Naive thymus-derived CD4-positive, alpha-beta T cell (primary cell): ENCODE results near the gene CENPQ. TPM values are rescaled to one million over a fixed set of nuclear protein-coding genes. Genes with fewer than 3 reads are reported as not detected.

Experiments used
- ATAC-seq: fragments of 150-1000 bp; cut with Tn5 transposase; 2 replicates; pipeline ENCODE4 v1.10.0; 2021; ENCODE audit warnings: mild to moderate bottlenecking, moderate library complexity
- CTCF ChIA-PET: fragments of 350-600 bp; sonication (Branson Sonifier 250); formaldehyde crosslinking; loops from one replicate; lab custom pipeline; 2021; ENCODE audit warnings: antibody characterized with exemption; lab: Charles Lee
- POLR2A ChIA-PET: fragments of 350-600 bp; sonication (Branson Sonifier 250); formaldehyde crosslinking; loops from one replicate; lab custom pipeline; 2021; ENCODE audit warnings: antibody characterized with exemption, inconsistent platforms; lab: Charles Lee
- DNase-seq, 9 donors: peaks; one replicate each; pipeline versions ENCODE4 v3.0.0 to v3.0.0-alpha.2; 2020 to 2022; ENCODE audit warnings: mixed read lengths in 1 of 9
- H3K27ac ChIP-seq: one replicate; pipeline ENCODE4 v1.7.0; 2013; ENCODE audit warnings: mild to moderate bottlenecking, low read depth, low read length, moderate library complexity
- H3K27me3 ChIP-seq, 2 donors: one replicate each; pipeline ENCODE4 v1.7.0; 2013; ENCODE audit warnings: low read length in 2 of 2, mild to moderate bottlenecking in 2 of 2, moderate library complexity in 2 of 2; ENCODE audit not compliant: control insufficient read depth in 2 of 2, insufficient read depth in 2 of 2
- H3K36me3 ChIP-seq, 3 experiments: 1 replicate in 2 of 3; 2 replicates in 1 of 3; pipeline ENCODE4 v1.7.0; 2013; ENCODE audit warnings: low read length in 3 of 3, mild to moderate bottlenecking in 3 of 3, moderate library complexity in 1 of 3; ENCODE audit not compliant: insufficient read depth in 3 of 3, control insufficient read depth in 2 of 3
- H3K4me1 ChIP-seq, 2 donors: one replicate each; pipeline ENCODE4 v1.7.0; 2013; ENCODE audit warnings: low read length in 2 of 2, mild to moderate bottlenecking in 2 of 2, moderate library complexity in 1 of 2; ENCODE audit not compliant: control insufficient read depth in 2 of 2, insufficient read depth in 2 of 2
- H3K4me3 ChIP-seq: 2 replicates; pipeline ENCODE4 v1.7.0; 2013; ENCODE audit warnings: mild to moderate bottlenecking, low read length
- H3K9me3 ChIP-seq, 3 experiments: 1 replicate in 2 of 3; 2 replicates in 1 of 3; pipeline ENCODE4 v1.7.0; 2013; ENCODE audit warnings: low read length in 3 of 3; ENCODE audit not compliant: control insufficient read depth in 2 of 3
- H3K27ac Mint-ChIP-seq, 9 donors: one replicate each; pipeline ENCODE4 v1.8.0; 2020 to 2022; ENCODE audit warnings: mixed read lengths in 9 of 9, mild to moderate bottlenecking in 8 of 9, moderate library complexity in 5 of 9, inconsistent platforms in 2 of 9
- H3K27me3 Mint-ChIP-seq, 5 donors: one replicate each; pipeline ENCODE4 v1.8.0; 2021 to 2022; ENCODE audit warnings: mixed read lengths in 5 of 5, mild to moderate bottlenecking in 1 of 5
- H3K36me3 Mint-ChIP-seq, 5 donors: one replicate each; pipeline ENCODE4 v1.8.0; 2020 to 2022; ENCODE audit warnings: mixed read lengths in 5 of 5, mild to moderate bottlenecking in 3 of 5, inconsistent platforms in 1 of 5
- H3K4me1 Mint-ChIP-seq, 7 donors: one replicate each; pipeline ENCODE4 v1.8.0; 2020 to 2022; ENCODE audit warnings: mixed read lengths in 7 of 7, mild to moderate bottlenecking in 3 of 7, inconsistent platforms in 1 of 7
- H3K4me3 Mint-ChIP-seq, 10 donors: one replicate each; pipeline ENCODE4 v1.8.0; 2020 to 2022; ENCODE audit warnings: mild to moderate bottlenecking in 10 of 10, mixed read lengths in 10 of 10, moderate library complexity in 6 of 10, inconsistent platforms in 2 of 10
- H3K9me3 Mint-ChIP-seq, 11 donors: one replicate each; pipeline ENCODE4 v1.8.0; 2020 to 2022; ENCODE audit warnings: mixed read lengths in 11 of 11, mild to moderate bottlenecking in 4 of 11, inconsistent platforms in 1 of 11, moderate library complexity in 1 of 11
- intact Hi-C, 2 donors: fragments of 100-400 bp; cut with micrococcal nuclease; formaldehyde crosslinking; loops; one replicate each; pipeline ENCODE4 v1.15.1; 2023
- polyA plus RNA-seq, 2 donors: library from polyadenylated mRNA; unstranded; fragments of 300-500 nt; fragmentation: Illumina TruSeq; gene quantifications; one replicate each; pipeline ENCODE4 v1.2.3, GENCODE V29; 2021
- total RNA-seq, 6 experiments: library from RNA in 5 of 6; stranded (reverse) in 5 of 6; gene quantifications; 1 replicate in 5 of 6; 2 replicates in 1 of 6; pipeline ENCODE4 v1.2.3 and lab custom pipeline; 2021 to 2026

CENPQ gene
- total and polyA plus RNA-seq, 7 experiments from 2014 or later: 1.2 to 11.4 (median 3.3) TPM

DNA sequence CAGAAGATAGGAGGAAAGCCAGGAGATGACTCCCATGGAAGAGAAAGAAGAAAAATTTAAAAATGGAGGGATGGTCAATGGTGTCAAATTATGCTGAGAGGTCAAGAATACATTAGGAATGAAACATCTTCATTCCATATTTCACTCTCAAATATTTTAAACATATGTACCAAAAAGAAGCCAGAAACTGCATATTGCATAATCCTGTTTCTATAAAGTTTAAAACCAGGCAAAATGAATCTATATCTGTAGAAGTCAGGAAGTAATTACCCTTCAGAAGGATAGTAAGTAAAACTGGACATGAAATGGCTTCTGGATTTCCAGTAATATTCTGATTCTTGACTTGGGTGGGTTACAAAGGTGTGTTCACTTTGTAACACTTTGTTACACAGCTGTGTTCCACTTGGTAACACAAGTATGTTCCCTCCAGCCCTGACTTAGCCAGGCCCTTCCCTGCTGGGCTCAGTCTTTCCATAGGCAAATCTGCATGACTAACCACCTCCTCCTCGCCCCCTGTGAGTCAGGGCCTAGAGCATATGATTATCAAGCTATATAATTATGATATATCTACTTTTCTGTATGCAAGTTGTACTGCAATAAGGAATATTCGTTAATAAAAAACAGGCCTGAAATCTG is 67.1 kb downstream of the CENPQ start:
- ATAC-seq (no peak), DNase-seq (no peak)
- Histone ChIP-seq H3K4me3 (no peak overlapping the region), H3K36me3 (no peaks in the 10 kb centered on the region), H3K9me3 (no peaks in the 10 kb centered on the region), H3K4me1 (no peaks in the 10 kb centered on the region), H3K27me3 (no peaks in the 10 kb centered on the region), H3K27ac (no peak overlapping the region)
- H3K4me3 Mint-ChIP-seq: no peak overlapping the region
- no peaks in the 10 kb centered on the region for H3K36me3 Mint-ChIP-seq
- H3K4me1 Mint-ChIP-seq: peaks cover 0 to 5% (median 0%) of the 10 kb centered on the region in 7 donors
- ChIA-PET POLR2A (no interaction called here), CTCF (interaction anchor here (1.5 kb wide), 1 partner anchor 12 kb away, joined by 3 read pairs; no protein-coding TSS in a partner anchor)
- H3K9me3 Mint-ChIP-seq: no peaks in the 10 kb centered on the region
- H3K27ac Mint-ChIP-seq: no peak overlapping the region
- intact Hi-C loops: no loop called here
- peaks cover 20 to 23% (median 22%) of the 10 kb centered on the region in 5 donors for H3K27me3 Mint-ChIP-seq

- intact Hi-C loops: loop anchor here (1.0 kb wide), 2 partner anchors 75 to 317 kb away; no protein-coding TSS in a partner anchor
- peak overlapping the region in 3 of 10 donors; percentile 16 to 32 (median 27) for H3K4me3 Mint-ChIP-seq
Measured at GRCh38 chr6:49531774-49532569, 68.8 kb downstream of the CENPQ start.

DNA sequence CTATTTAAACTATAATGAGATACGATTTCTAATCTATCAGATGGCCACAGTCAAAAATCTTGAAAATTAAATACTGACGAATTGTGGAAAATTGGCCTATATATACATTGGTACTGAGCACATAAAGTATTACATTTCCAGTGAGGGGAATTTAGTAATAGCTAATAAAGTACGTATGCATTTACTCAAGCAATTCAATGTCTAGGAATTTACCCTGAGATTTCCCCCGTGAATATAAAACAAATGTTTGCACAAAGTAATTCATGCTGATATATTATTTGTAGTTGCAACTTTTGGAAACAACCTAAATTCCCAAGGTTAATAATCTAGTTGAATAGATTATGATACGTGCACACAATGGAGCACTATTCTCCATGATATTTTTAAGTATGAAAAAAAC is 72.6 kb downstream of the CENPQ start:
- no peak for DNase-seq
- H3K36me3 Mint-ChIP-seq: no peaks in the 10 kb centered on the region
- Histone ChIP-seq H3K4me3 (no peak overlapping the region), H3K4me1 (no peaks in the 10 kb centered on the region), H3K27me3 (no peaks in the 10 kb centered on the region), H3K27ac (no peak overlapping the region), H3K36me3 (no peaks in the 10 kb centered on the region), H3K9me3 (no peaks in the 10 kb centered on the region)
- H3K4me3 Mint-ChIP-seq: no peak overlapping the region
- no peak for ATAC-seq
- peaks cover 0 to 5% (median 0%) of the 10 kb centered on the region in 7 donors for H3K4me1 Mint-ChIP-seq
- peaks cover 7 to 17% (median 11%) of the 10 kb centered on the region in 5 donors for H3K27me3 Mint-ChIP-seq
- POLR2A ChIA-PET: no interaction called here
- no peak overlapping the region for H3K27ac Mint-ChIP-seq
- intact Hi-C loops: no loop called here
- CTCF ChIA-PET: no interaction called here
- peaks cover 0 to 1% (median 0%) of the 10 kb centered on the region in 11 donors for H3K9me3 Mint-ChIP-seq

More at GRCh38 chr6:49531774-49532569, 68.8 kb downstream of the CENPQ start:
- POLR2A ChIA-PET: no interaction called here
- Histone ChIP-seq H3K36me3 (no peaks in the 10 kb centered on the region), H3K9me3 (no peaks in the 10 kb centered on the region), H3K4me1 (no peaks in the 10 kb centered on the region), H3K27ac (no peak overlapping the region), H3K4me3 (no peak overlapping the region), H3K27me3 (no peaks in the 10 kb centered on the region)
- peak in 6 of 9 donors; percentile 7 to 28 (median 20) for DNase-seq
- CTCF ChIA-PET: interaction anchor here (0.7 to 1.5 kb wide), 2 partner anchors 11 to 325 kb away, joined by 3 read pairs; no protein-coding TSS in a partner anchor
- Mint-ChIP-seq H3K4me1 (peaks cover 0 to 5% (median 0%) of the 10 kb centered on the region in 7 donors), H3K9me3 (no peaks in the 10 kb centered on the region), H3K27me3 (peaks cover 20 to 23% (median 22%) of the 10 kb centered on the region in 5 donors), H3K27ac (no peak overlapping the region), H3K36me3 (no peaks in the 10 kb centered on the region)
- peak; percentile 81 for ATAC-seq

- Histone ChIP-seq H3K4me3 (no peak overlapping the region), H3K36me3 (no peaks in the 10 kb centered on the region), H3K4me1 (no peaks in the 10 kb centered on the region), H3K27ac (no peak overlapping the region), H3K27me3 (no peaks in the 10 kb centered on the region), H3K9me3 (no peaks in the 10 kb centered on the region)
- DNase-seq (no peak), ATAC-seq (no peak)
- Mint-ChIP-seq H3K27ac (no peak overlapping the region), H3K27me3 (peaks cover 0 to 11% (median 5%) of the 10 kb centered on the region in 5 donors), H3K36me3 (no peaks in the 10 kb centered on the region), H3K4me3 (no peak overlapping the region), H3K4me1 (peaks cover 0 to 1% (median 0%) of the 10 kb centered on the region in 7 donors), H3K9me3 (peaks cover 0 to 3% (median 0%) of the 10 kb centered on the region in 11 donors)
- intact Hi-C loops: no loop called here
- CTCF ChIA-PET: no interaction called here
- POLR2A ChIA-PET: no interaction called here
Measured at GRCh38 chr6:49539102-49539501, 75.9 kb downstream of the CENPQ start.

DNA sequence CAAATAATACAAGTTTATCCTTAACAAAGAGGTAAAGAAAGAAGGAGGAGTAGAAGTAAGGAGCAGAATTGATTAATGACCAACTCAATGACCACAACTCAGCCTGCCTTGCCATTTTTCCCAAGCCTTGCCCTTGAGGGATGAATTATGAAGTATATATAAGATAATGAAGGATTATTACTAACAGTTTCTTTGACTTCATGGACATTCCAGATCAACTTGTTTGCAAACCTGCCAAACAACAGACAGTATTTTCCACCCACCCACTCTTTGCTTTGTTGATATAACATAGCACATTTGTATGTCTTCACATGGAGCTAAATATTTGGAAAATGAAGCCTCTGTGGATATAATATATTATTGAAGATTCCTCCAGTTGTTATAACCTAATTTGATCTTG is 77.4 kb downstream of the CENPQ start:
- CTCF ChIA-PET: no interaction called here
- intact Hi-C loops: no loop called here
- H3K36me3 Mint-ChIP-seq: no peaks in the 10 kb centered on the region

DNA sequence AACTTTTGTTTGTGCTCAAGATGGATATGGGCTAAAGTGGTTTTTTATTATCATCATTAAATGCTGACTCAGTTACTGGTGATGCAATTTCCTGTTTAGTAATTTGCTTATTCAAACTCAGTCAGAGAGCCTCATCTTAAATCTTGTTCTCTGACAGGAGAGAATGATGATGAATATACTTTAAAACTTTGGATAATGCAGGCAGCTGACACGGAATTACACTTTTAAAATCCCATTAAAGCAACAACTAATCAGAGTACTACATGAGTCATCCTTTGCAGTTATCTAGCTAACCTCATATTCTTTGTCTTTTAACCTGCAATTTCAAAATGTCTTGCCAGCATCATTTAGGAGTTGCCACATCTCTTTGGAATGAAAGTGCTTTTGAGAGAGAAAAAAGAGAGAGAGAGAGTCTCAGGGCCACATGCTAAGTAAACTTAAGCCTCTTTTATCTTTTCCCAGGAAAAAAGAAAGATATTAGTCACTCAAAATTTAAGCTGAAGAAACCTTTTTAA is 78.1 kb downstream of the CENPQ start:
- Mint-ChIP-seq H3K36me3 (no peaks in the 10 kb centered on the region), H3K27me3 (peaks cover 0 to 12% (median 5%) of the 10 kb centered on the region in 5 donors), H3K9me3 (peaks cover 0 to 3% (median 0%) of the 10 kb centered on the region in 11 donors), H3K27ac (no peak overlapping the region), H3K4me3 (no peak overlapping the region), H3K4me1 (peaks cover 0 to 1% (median 0%) of the 10 kb centered on the region in 7 donors)
- intact Hi-C loops: no loop called here
- ATAC-seq (no peak), DNase-seq (no peak)
- H3K4me3 ChIP-seq: no peak overlapping the region
- CTCF ChIA-PET: interaction anchor here (1.0 kb wide), 1 partner anchor 33 kb away, joined by 3 read pairs; no protein-coding TSS in a partner anchor
- no peaks in the 10 kb centered on the region for H3K36me3 ChIP-seq
- H3K27ac ChIP-seq: no peak overlapping the region
- no peaks in the 10 kb centered on the region for H3K9me3 ChIP-seq
- POLR2A ChIA-PET: no interaction called here
- H3K4me1 ChIP-seq: no peaks in the 10 kb centered on the region
- H3K27me3 ChIP-seq: peaks cover 0 to 3% of the 10 kb centered on the region in 2 donors

More for the DNA sequence above, 77.4 kb downstream of the CENPQ start:
- peaks cover 0 to 3% of the 10 kb centered on the region in 2 donors for H3K27me3 ChIP-seq
- POLR2A ChIA-PET: no interaction called here
- peaks cover 0 to 3% (median 0%) of the 10 kb centered on the region in 11 donors for H3K9me3 Mint-ChIP-seq
- DNase-seq (no peak), ATAC-seq (no peak)
- H3K27ac Mint-ChIP-seq: no peak overlapping the region
- no peaks in the 10 kb centered on the region for H3K9me3 ChIP-seq
- no peaks in the 10 kb centered on the region for H3K36me3 ChIP-seq
- H3K27ac ChIP-seq: no peak overlapping the region
- H3K4me3 Mint-ChIP-seq: no peak overlapping the region
- H3K4me1 ChIP-seq: no peaks in the 10 kb centered on the region
- no peak overlapping the region for H3K4me3 ChIP-seq
- peaks cover 0 to 9% (median 5%) of the 10 kb centered on the region in 5 donors for H3K27me3 Mint-ChIP-seq
- peaks cover 0 to 1% (median 0%) of the 10 kb centered on the region in 7 donors for H3K4me1 Mint-ChIP-seq
